ENCODE measurements around the gene UBTF.

- TF ChIP-seq, protein P1, sequence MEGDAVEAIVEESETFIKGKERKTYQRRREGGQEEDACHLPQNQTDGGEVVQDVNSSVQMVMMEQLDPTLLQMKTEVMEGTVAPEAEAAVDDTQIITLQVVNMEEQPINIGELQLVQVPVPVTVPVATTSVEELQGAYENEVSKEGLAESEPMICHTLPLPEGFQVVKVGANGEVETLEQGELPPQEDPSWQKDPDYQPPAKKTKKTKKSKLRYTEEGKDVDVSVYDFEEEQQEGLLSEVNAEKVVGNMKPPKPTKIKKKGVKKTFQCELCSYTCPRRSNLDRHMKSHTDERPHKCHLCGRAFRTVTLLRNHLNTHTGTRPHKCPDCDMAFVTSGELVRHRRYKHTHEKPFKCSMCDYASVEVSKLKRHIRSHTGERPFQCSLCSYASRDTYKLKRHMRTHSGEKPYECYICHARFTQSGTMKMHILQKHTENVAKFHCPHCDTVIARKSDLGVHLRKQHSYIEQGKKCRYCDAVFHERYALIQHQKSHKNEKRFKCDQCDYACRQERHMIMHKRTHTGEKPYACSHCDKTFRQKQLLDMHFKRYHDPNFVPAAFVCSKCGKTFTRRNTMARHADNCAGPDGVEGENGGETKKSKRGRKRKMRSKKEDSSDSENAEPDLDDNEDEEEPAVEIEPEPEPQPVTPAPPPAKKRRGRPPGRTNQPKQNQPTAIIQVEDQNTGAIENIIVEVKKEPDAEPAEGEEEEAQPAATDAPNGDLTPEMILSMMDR (IDR thresholded peaks at IDR 0.05): no peak
- TF ChIP-seq POLR2A (IDR thresholded peaks at IDR 0.05) (no peak), POLR2AphosphoS5 (IDR thresholded peaks at IDR 0.05) (no peak)
These were observed 4.1 kb upstream of the UBTF start for GRCh38 chr17:44223541-44224071.

All from suprapubic skin (tissue), 4 donors.